A172 (cell line): ENCODE measurements around the gene PCDHB13. TPM values are rescaled to one million over a fixed set of nuclear protein-coding genes. Genes with fewer than 3 reads are reported as not detected.

ENCODE experiments used
- total RNA-seq: library from RNA; depleted of rRNA; stranded (reverse); fragments of >200 nt; shearing (Covaris generic); gene quantifications from 2 replicates; pipeline ENCODE4 v1.2.3, GENCODE V29; 2014; rRNA removed

Gene PCDHB13
- total RNA-seq, 1 experiment from 2014 or later = 1.1 TPM

Other genes with a start within 250 kb of the PCDHB13 start
- gene PCDHAC2, start 247.4 kb upstream of the PCDHB13 start, total RNA-seq = 3.2 and 5.1 TPM in 2 replicates
- gene PCDHB1, start 162.5 kb upstream of the PCDHB13 start, total RNA-seq = not detected in 2 replicates
- 0.41 and 0.59 TPM in 2 replicates for gene PCDHB2, start 119.3 kb upstream of the PCDHB13 start, total RNA-seq
- 19.9 and 22.0 TPM in 2 replicates for gene PCDHB3, start 113.4 kb upstream of the PCDHB13 start, total RNA-seq
- gene PCDHB4, start 92.1 kb upstream of the PCDHB13 start, total RNA-seq = 0.26 and 1.7 TPM in 2 replicates
- gene PCDHB5, start 78.7 kb upstream of the PCDHB13 start, total RNA-seq = 45.5 and 52.8 TPM in 2 replicates
- gene PCDHB6, start 63.9 kb upstream of the PCDHB13 start, total RNA-seq = 0.79 and 1.7 TPM in 2 replicates
- gene PCDHB7, start 41.3 kb upstream of the PCDHB13 start, total RNA-seq = 5.2 and 6.9 TPM in 2 replicates
- 7.0 and 7.5 TPM in 2 replicates for gene PCDHB8, start 36.1 kb upstream of the PCDHB13 start, total RNA-seq
- 4.2 and 7.9 TPM in 2 replicates for gene PCDHB16, start 31.5 kb upstream of the PCDHB13 start, total RNA-seq
- 11.1 and 11.2 TPM in 2 replicates for gene PCDHB9, start 26.8 kb upstream of the PCDHB13 start, total RNA-seq
- gene PCDHB10, start 21.6 kb upstream of the PCDHB13 start, total RNA-seq = 3.9 and 7.1 TPM in 2 replicates
- 1.7 and 2.0 TPM in 2 replicates for gene PCDHB11, start 14.3 kb upstream of the PCDHB13 start, total RNA-seq
- gene PCDHB12, start 5.2 kb upstream of the PCDHB13 start, total RNA-seq = 0.69 and 2.5 TPM in 2 replicates
- gene PCDHB14, start 9.4 kb downstream of the PCDHB13 start, total RNA-seq = 17.6 and 18.2 TPM in 2 replicates
- gene PCDHB15, start 31.5 kb downstream of the PCDHB13 start, total RNA-seq = 0.26 and 1.0 TPM in 2 replicates
- gene SLC25A2, start 90.1 kb downstream of the PCDHB13 start, total RNA-seq = not detected in 2 replicates
- 109 and 119 TPM in 2 replicates for gene TAF7, start 106.9 kb downstream of the PCDHB13 start, total RNA-seq
- 1.5 and 1.6 TPM in 2 replicates for gene PCDHGA1, start 116.6 kb downstream of the PCDHB13 start, total RNA-seq
- 0.57 and 1.1 TPM in 2 replicates for gene PCDHGA2, start 124.8 kb downstream of the PCDHB13 start, total RNA-seq
- 0.14 TPM in 1 of 2 replicates, not detected in the other for gene PCDHGA3, start 129.9 kb downstream of the PCDHB13 start, total RNA-seq
- gene PCDHGB1, start 136.2 kb downstream of the PCDHB13 start, total RNA-seq = 1.2 and 2.0 TPM in 2 replicates
- gene PCDHGA4, start 141.1 kb downstream of the PCDHB13 start, total RNA-seq = 1.1 and 1.4 TPM in 2 replicates
- 0.34 and 1.6 TPM in 2 replicates for gene PCDHGB2, start 146.1 kb downstream of the PCDHB13 start, total RNA-seq
- 0.41 and 0.48 TPM in 2 replicates for gene PCDHGA5, start 150.2 kb downstream of the PCDHB13 start, total RNA-seq
- gene PCDHGB3, start 156.3 kb downstream of the PCDHB13 start, total RNA-seq = 0.81 and 1.7 TPM in 2 replicates
- gene PCDHGA6, start 160.0 kb downstream of the PCDHB13 start, total RNA-seq = 1.9 and 2.5 TPM in 2 replicates
- 0.69 TPM in 2 replicates for gene PCDHGA7, start 168.8 kb downstream of the PCDHB13 start, total RNA-seq
- 0.07 TPM in 2 replicates for gene PCDHGB4, start 173.8 kb downstream of the PCDHB13 start, total RNA-seq
- 0.05 and 0.31 TPM in 2 replicates for gene PCDHGA8, start 178.7 kb downstream of the PCDHB13 start, total RNA-seq
- gene PCDHGB5, start 184.0 kb downstream of the PCDHB13 start, total RNA-seq = 0.10 TPM in 1 of 2 replicates, not detected in the other
- gene PCDHGA9, start 188.9 kb downstream of the PCDHB13 start, total RNA-seq = 2.8 and 3.4 TPM in 2 replicates
- gene PCDHGB6, start 194.1 kb downstream of the PCDHB13 start, total RNA-seq = 0.10 and 0.33 TPM in 2 replicates
- 4.7 and 5.3 TPM in 2 replicates for gene PCDHGA10, start 199.1 kb downstream of the PCDHB13 start, total RNA-seq
- gene PCDHGB7, start 203.8 kb downstream of the PCDHB13 start, total RNA-seq = 14.6 and 15.0 TPM in 2 replicates
- 0.19 and 0.89 TPM in 2 replicates for gene PCDHGA11, start 207.1 kb downstream of the PCDHB13 start, total RNA-seq
- gene PCDHGA12, start 216.6 kb downstream of the PCDHB13 start, total RNA-seq = 0.31 TPM in 1 of 2 replicates, not detected in the other